Brain microvascular endothelial cell (primary cell): ENCODE data around the gene MCTS1.
"Not testable (repeated sequence)": the region's sequence is repeated elsewhere in the genome, so short reads cannot be mapped to it uniquely, and the experiment has no call there.

Experiments used
- DNase-seq: peaks from one replicate; pipeline ENCODE4 v3.0.0-alpha.2; 2020
- H3K27ac ChIP-seq: fragments of 250-450 bp; sonication (Bioruptor Pico); 2 replicates; pipeline ENCODE4 v1.5.1; 2020; ENCODE audit warnings: mild to moderate bottlenecking, moderate library complexity
- H3K27me3 ChIP-seq: fragments of 250-450 bp; sonication (Bioruptor Pico); replicated peaks from 2 replicates; pipeline ENCODE4 v1.5.1; 2020; ENCODE audit warnings: mild to moderate bottlenecking
- H3K36me3 ChIP-seq: fragments of 250-450 bp; sonication (Bioruptor Pico); replicated peaks from 2 replicates; pipeline ENCODE4 v1.5.1; 2020; ENCODE audit warnings: mild to moderate bottlenecking
- H3K4me3 ChIP-seq: 2 replicates; pipeline ENCODE4 v1.5.1; 2011; ENCODE audit warnings: low read depth, mild to moderate bottlenecking, control low read depth, low read length, moderate library complexity
- CTCF ChIP-seq: IDR thresholded peaks from 2 replicates; pipeline ENCODE4 v1.5.1; 2011; ENCODE audit warnings: low read depth, mild to moderate bottlenecking, moderate library complexity, low read length, control low read depth, inconsistent platforms; ENCODE audit errors: missing control alignments
- in situ Hi-C: cut with HindIII; loops from 2 replicates; pipeline ENCODE4 v1.10.0; 2017; ENCODE audit warnings: low sequenced_read_pairs, low pct_ligation_motif_present

The MCTS1 gene

GRCh38 chrX:120568609-120569008 lies 35.3 kb upstream of the MCTS1 start:
- in situ Hi-C loops: no loop called here
- no peaks in the 10 kb centered on the region for H3K27me3 ChIP-seq
- H3K4me3 ChIP-seq: no peak overlapping the region
- H3K27ac ChIP-seq: no peak overlapping the region
- TF ChIP-seq CTCF: no peak
- no peaks in the 10 kb centered on the region for H3K36me3 ChIP-seq
- DNase-seq: no peak

- in situ Hi-C loops: no loop called here
- DNase-seq: no peak
- Histone ChIP-seq H3K36me3 (no peaks in the 10 kb centered on the region), H3K4me3 (no peak overlapping the region), H3K27me3 (no peaks in the 10 kb centered on the region), H3K27ac (no peak overlapping the region)
- no peak for TF ChIP-seq CTCF
Observed at GRCh38 chrX:120570011-120570600, 33.8 kb upstream of the MCTS1 start.

DNA sequence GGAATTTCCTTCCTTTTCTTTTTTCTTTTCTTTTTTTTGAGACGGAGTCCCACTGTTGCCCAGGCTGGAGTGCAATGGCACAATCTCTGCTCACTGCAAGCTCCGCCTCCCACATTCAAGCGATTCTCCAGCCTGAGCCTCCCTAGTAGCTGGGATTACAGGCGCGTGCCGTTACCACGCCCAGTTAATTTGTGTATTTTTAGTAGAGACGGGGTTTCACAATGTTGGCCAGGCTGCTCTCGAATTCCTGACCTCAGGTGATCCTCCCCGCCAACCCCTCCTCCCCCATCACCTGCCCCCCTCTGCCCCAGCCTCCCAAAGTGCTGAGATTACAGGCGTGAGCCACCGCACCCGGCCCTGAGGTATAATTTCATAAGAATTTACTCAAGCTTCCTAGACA lies 30.1 kb upstream of the MCTS1 start:
- DNase-seq, H3K36me3 ChIP-seq, H3K27ac ChIP-seq, H3K27me3 ChIP-seq, in situ Hi-C loops, H3K4me3 ChIP-seq: not testable (repeated sequence)

DNA sequence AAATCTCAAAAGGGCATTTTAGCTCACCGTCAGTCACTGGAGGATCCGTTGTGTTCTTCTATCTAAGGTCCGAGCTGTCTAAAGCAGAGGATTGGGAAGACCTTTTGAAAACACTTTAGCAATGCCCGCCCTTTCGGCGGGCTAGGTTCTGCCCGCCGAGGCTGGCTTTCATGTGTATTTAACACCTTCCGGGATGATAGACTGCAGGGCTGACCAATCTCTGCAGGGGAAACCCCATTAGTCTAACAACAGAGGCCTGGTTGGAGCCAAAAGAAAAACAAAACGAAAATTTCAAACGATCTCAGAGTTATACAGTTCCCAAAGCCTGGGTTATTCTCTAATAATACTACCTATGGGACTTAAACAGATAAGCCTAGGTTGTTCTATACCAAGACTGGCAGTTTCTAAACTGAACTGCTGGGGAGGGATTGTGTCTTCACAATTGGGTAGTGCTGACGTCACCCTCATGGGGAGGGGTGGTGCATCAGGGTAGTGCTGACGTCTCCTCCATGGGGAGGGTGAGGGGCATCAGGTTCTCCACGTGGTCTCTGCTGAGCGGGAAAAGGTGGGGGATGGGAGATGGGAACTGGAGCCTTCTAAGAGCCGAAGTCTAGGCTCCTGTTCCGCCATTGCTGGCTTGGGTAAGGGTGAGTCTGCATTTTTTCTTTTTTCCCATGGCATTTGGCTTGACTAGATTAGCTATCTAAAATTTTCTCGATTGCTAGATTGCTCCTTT lies 28.4 kb upstream of the MCTS1 start:
- H3K36me3 ChIP-seq: no peaks in the 10 kb centered on the region
- no peaks in the 10 kb centered on the region for H3K27me3 ChIP-seq
- no peak overlapping the region for H3K4me3 ChIP-seq
- no peak for DNase-seq
- TF ChIP-seq CTCF: no peak
- in situ Hi-C loops: no loop called here
- no peak overlapping the region for H3K27ac ChIP-seq

DNA sequence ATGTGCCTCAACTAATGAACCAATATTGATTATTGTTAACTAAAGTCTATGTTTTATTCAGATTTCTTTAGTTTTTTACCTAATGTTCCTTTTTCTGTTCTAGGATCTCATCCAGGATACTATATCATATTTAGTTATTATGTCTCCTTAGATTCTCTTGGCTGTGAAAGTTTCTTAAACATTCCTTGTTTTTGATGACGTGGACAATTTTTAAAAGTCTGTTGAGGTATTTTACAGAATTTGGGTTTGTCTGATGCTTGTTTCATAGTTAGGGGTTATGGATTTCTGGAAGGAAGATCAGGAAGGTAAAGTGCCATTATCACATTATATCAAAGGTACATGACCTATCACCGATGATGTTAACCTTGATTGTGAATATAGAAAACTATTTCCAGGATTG lies 18.2 kb upstream of the MCTS1 start:
- in situ Hi-C loops: no loop called here
- H3K4me3 ChIP-seq: no peak overlapping the region
- H3K27me3 ChIP-seq: no peaks in the 10 kb centered on the region
- H3K36me3 ChIP-seq: no peaks in the 10 kb centered on the region
- no peak for DNase-seq
- H3K27ac ChIP-seq: no peak overlapping the region
- TF ChIP-seq CTCF: no peak

DNA sequence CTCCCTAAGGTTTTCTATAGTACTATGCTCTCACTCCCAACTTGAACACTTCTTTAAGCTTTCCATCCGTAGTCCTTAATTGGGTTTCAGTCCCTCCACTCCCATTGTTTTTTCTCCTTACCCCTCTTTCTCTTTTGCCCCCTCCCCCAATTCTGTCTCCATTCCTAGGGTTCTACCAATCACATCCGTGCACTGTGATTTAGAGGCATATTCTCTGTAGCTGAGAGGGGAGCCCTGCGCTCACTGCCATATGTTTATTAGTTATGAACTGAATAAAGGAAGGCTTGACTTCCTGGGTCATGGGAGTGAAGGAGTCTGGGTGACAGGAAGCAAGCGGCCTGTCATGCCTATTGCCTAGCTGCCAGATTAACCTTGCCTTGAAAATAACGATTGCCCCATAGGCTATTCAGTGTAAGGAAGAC lies 471 bp downstream of the MCTS1 start:
- no peak for TF ChIP-seq CTCF
- in situ Hi-C loops: no loop called here
- Histone ChIP-seq H3K27me3 (no peaks in the 10 kb centered on the region), H3K36me3 (no peaks in the 10 kb centered on the region), H3K27ac (peak overlapping the region; percentile 86), H3K4me3 (peak overlapping the region; percentile 69)
- peak; percentile 32 for DNase-seq
